Suprapubic skin (tissue), 4 donors: ENCODE results near the gene ARFGAP1. TPM values are rescaled to one million over a fixed set of nuclear protein-coding genes. Genes with fewer than 3 reads are reported as not detected.

Experiments used
- DNase-seq, 2 donors: peaks; one replicate each; pipeline ENCODE4 v3.0.0-alpha.2; 2019; ENCODE audit warnings: low spot score in 2 of 2
- H3K27ac ChIP-seq: fragments of 200-600 bp; sonication (generic); one replicate; pipeline ENCODE4 v1.5.1; 2019
- H3K27me3 ChIP-seq: fragments of 200-600 bp; sonication (generic); one replicate; pipeline ENCODE4 v1.5.1; 2019
- H3K36me3 ChIP-seq: fragments of 200-600 bp; sonication (generic); one replicate; pipeline ENCODE4 v1.5.1; 2019
- H3K4me1 ChIP-seq: fragments of 200-600 bp; sonication (generic); one replicate; pipeline ENCODE4 v1.5.1; 2019
- H3K4me3 ChIP-seq: fragments of 200-600 bp; sonication (generic); one replicate; pipeline ENCODE4 v1.5.1; 2019; ENCODE audit warnings: mild to moderate bottlenecking
- H3K9me3 ChIP-seq: fragments of 200-600 bp; sonication (generic); one replicate; pipeline ENCODE4 v1.5.1; 2019
- EP300 ChIP-seq: sonication (generic); formaldehyde crosslinking; IDR thresholded peaks from one replicate; pipeline ENCODE4 v1.6.1; 2017; ENCODE audit warnings: antibody characterized with exemption
- POLR2A ChIP-seq, 2 donors: fragments of 450-650 bp; IDR thresholded peaks; one replicate each; pipeline ENCODE4 v1.6.1; 2017; ENCODE audit warnings: antibody characterized with exemption in 2 of 2, mild to moderate bottlenecking in 2 of 2, moderate library complexity in 2 of 2
- POLR2AphosphoS5 ChIP-seq, 3 donors: sonication (generic); formaldehyde crosslinking; IDR thresholded peaks; one replicate each; pipeline ENCODE4 v1.6.1; 2017; ENCODE audit warnings: antibody characterized with exemption in 3 of 3
- WGBS: methylation state at CpG from one replicate; pipeline ENCODE4 v1.1.5; 2018; 5-methylcytosine and 5-hydroxymethylcytosine counted together
- total RNA-seq, 4 donors: library from RNA; depleted of rRNA; stranded (reverse); fragments of >200 nt; gene quantifications; one replicate each; pipeline ENCODE4 v1.1.0, GENCODE V29; 2016
- TF ChIP-seq, protein P1 (sequence below), 2 donors: fragments of 200-600 bp in 1 of 2; fragments of 450-650 bp in 1 of 2; sonication (generic) in 1 of 2; IDR thresholded peaks; one replicate each; pipeline ENCODE4 v1.5.1; 2016 to 2019; ENCODE audit warnings: antibody characterized with exemption in 2 of 2, mild to moderate bottlenecking in 1 of 2, moderate library complexity in 1 of 2

ARFGAP1 gene
- total RNA-seq, 4 donors from 2014 or later, result 38.6 to 84.9 (median 43.4) TPM

DNA sequence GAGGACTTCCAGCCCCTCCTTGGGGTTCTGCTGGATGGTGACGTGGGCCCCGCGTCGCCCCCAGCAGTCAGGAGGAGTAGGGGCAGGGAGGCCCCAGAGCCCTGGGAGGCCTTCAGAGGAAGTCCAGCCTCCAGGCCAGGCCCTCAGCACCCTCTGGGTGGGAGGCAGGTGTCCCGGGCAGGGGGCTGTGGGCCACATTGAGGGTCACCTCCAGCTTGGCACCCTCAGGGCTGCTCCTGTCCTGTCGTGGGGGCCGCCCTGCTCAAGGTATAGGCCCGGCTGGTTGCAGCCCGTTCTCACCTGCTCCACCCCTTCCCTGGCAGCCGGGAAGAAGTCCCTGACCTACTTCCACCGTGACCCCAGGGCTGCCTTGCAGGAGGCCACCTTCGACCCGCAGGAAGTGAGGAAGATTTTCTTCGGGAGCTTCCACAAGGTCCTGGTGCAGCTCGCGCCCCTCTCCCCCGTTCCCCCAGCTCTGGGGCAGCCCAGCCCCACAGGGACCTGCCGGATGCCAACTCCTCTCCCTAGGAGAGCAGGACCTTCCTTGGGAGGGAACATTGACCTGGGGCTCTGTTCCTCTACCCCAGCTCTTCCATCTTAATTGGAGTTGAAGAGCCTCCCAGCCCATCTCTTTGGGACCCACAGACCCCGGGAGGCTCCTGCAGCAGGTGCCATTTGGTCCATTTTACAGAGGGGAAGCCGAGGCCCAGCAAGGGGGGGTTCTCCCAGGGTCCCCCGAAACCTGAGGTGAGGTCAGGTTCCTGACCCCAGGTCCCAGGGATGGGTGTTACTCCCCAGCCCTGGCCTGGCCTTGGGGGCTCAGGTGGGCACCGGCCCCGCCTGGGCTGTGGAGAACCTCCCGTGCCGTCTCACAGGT lies 46.8 kb downstream of the ARFGAP1 start:
- no peak for TF ChIP-seq POLR2AphosphoS5 (IDR thresholded peaks at IDR 0.05)
- TF ChIP-seq POLR2A (IDR thresholded peaks at IDR 0.05), result no peak
- TF ChIP-seq, protein P1, sequence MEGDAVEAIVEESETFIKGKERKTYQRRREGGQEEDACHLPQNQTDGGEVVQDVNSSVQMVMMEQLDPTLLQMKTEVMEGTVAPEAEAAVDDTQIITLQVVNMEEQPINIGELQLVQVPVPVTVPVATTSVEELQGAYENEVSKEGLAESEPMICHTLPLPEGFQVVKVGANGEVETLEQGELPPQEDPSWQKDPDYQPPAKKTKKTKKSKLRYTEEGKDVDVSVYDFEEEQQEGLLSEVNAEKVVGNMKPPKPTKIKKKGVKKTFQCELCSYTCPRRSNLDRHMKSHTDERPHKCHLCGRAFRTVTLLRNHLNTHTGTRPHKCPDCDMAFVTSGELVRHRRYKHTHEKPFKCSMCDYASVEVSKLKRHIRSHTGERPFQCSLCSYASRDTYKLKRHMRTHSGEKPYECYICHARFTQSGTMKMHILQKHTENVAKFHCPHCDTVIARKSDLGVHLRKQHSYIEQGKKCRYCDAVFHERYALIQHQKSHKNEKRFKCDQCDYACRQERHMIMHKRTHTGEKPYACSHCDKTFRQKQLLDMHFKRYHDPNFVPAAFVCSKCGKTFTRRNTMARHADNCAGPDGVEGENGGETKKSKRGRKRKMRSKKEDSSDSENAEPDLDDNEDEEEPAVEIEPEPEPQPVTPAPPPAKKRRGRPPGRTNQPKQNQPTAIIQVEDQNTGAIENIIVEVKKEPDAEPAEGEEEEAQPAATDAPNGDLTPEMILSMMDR (IDR thresholded peaks at IDR 0.05), result no peak
- TF ChIP-seq EP300, result no peak
- Histone ChIP-seq H3K4me3 (no peak overlapping the region), H3K27ac (no peak overlapping the region), H3K4me1 (no peaks in the 10 kb centered on the region), H3K36me3 (no peaks in the 10 kb centered on the region), H3K27me3 (peaks cover 59% of the 10 kb centered on the region), H3K9me3 (no peaks in the 10 kb centered on the region)
- WGBS, result 40% methylated on average over 1 of the region's 25 CpGs
- peak; percentile 47 to 74 for DNase-seq

- WGBS, result 81% methylated on average over 5 of the region's 23 CpGs
- Histone ChIP-seq H3K4me1 (no peaks in the 10 kb centered on the region), H3K4me3 (no peak overlapping the region)
These were observed 47.5 kb downstream of the ARFGAP1 start for GRCh38 chr20:63320041-63320511.

GRCh38 chr20:63320616-63321147 lies 48.1 kb downstream of the ARFGAP1 start:
- no peaks in the 10 kb centered on the region for H3K36me3 ChIP-seq
- H3K4me3 ChIP-seq, result no peak overlapping the region
- no peak overlapping the region for H3K27ac ChIP-seq
- no peaks in the 10 kb centered on the region for H3K4me1 ChIP-seq
- WGBS, result no CpG with 5 or more reads among the region's 10 CpGs
- peak in 1 of 2 donors; percentile 56 for DNase-seq
- TF ChIP-seq EP300, result no peak
- no peak for TF ChIP-seq POLR2AphosphoS5 (IDR thresholded peaks at IDR 0.05)
- TF ChIP-seq, protein P1 (IDR thresholded peaks at IDR 0.05), result no peak
- no peak for TF ChIP-seq POLR2A (IDR thresholded peaks at IDR 0.05)
- H3K27me3 ChIP-seq, result peaks cover 64% of the 10 kb centered on the region
- H3K9me3 ChIP-seq, result no peaks in the 10 kb centered on the region

More at GRCh38 chr20:63320041-63320511, 47.5 kb downstream of the ARFGAP1 start:
- no peak for TF ChIP-seq EP300
- TF ChIP-seq, protein P1 (IDR thresholded peaks at IDR 0.05), result no peak
- no peak for TF ChIP-seq POLR2A (IDR thresholded peaks at IDR 0.05)
- TF ChIP-seq POLR2AphosphoS5 (IDR thresholded peaks at IDR 0.05), result no peak
- Histone ChIP-seq H3K27me3 (peaks cover 59% of the 10 kb centered on the region), H3K36me3 (no peaks in the 10 kb centered on the region), H3K9me3 (no peaks in the 10 kb centered on the region), H3K27ac (no peak overlapping the region)
- DNase-seq, result peak; percentile 56 to 70

- H3K27me3 ChIP-seq, result peaks cover 63% of the 10 kb centered on the region
These were observed 48.7 kb downstream of the ARFGAP1 start for GRCh38 chr20:63321148-63321831.

More at GRCh38 chr20:63321148-63321831, 48.7 kb downstream of the ARFGAP1 start:
- DNase-seq, result peak in 1 of 2 donors; percentile 71
- H3K27ac ChIP-seq, result no peak overlapping the region
- H3K9me3 ChIP-seq, result no peaks in the 10 kb centered on the region
- H3K4me3 ChIP-seq, result no peak overlapping the region
- H3K36me3 ChIP-seq, result no peaks in the 10 kb centered on the region
- TF ChIP-seq, protein P1 (IDR thresholded peaks at IDR 0.05), result no peak
- TF ChIP-seq POLR2AphosphoS5 (IDR thresholded peaks at IDR 0.05) (no peak), POLR2A (IDR thresholded peaks at IDR 0.05) (no peak), EP300 (no peak)
- WGBS, result 27% methylated on average over 3 of the region's 20 CpGs
- H3K4me1 ChIP-seq, result no peaks in the 10 kb centered on the region
